Measurements from ENCODE around the gene TAOK2. TPM values are rescaled to one million over a fixed set of nuclear protein-coding genes. Genes with fewer than 3 reads are reported as not detected.

The TAOK2 gene
- total and polyA plus RNA-seq, 2 donors from 2014 or later: 19.6 to 54.3 TPM

DNA sequence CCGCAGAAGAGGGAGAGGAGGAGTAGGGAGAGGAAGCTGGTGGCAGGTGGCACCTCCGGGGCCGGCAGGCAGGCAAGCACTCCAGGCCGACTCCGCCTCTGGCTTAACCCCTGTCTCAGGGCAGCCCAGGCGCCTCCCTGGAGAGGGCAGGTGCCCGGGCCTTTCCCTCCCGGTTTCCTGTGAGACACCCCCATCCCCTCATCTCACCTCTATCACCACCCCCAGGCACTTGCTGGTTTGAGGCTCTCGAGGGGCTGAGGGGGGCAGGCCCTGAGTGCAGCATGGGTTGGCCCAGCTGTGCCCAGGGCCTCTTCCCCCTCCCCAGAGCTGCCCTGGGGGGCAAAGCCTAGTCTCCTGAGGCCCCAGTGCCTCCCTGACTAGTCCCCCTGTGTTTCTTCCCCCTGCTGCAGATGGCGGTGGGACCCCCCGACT lies 31.2 kb downstream of the TAOK2 start:
- Histone ChIP-seq H3K27me3 (ENCODE audit: control insufficient read depth, insufficient read depth, low read length) (no peaks in the 10 kb centered on the region), H3K4me1 (ENCODE audit: control insufficient read depth in 2 of 3, insufficient read depth in 2 of 3, low read depth in 1 of 3, low read length in 3 of 3) (no peaks in the 10 kb centered on the region), H3K9me3 (ENCODE audit: control insufficient read depth in 2 of 3, insufficient read depth in 1 of 3, low read length in 3 of 3) (no peaks in the 10 kb centered on the region), H3K9ac (ENCODE audit: low read length in 3 of 3) (no peak overlapping the region), H3K27ac (ENCODE audit: low read depth in 2 of 2, low read length in 2 of 2) (no peak overlapping the region), H3K4me3 (ENCODE audit: low read length in 3 of 3) (no peak overlapping the region), H3K36me3 (ENCODE audit: control insufficient read depth in 2 of 3, insufficient read depth in 3 of 3, low read length in 3 of 3) (peaks cover 0 to 3% (median 0%) of the 10 kb centered on the region in 3 donors)
- DNase-seq: peak in 1 of 5 donors; percentile 75
- FAIRE-seq: no peak
- TF ChIP-seq, protein P1, sequence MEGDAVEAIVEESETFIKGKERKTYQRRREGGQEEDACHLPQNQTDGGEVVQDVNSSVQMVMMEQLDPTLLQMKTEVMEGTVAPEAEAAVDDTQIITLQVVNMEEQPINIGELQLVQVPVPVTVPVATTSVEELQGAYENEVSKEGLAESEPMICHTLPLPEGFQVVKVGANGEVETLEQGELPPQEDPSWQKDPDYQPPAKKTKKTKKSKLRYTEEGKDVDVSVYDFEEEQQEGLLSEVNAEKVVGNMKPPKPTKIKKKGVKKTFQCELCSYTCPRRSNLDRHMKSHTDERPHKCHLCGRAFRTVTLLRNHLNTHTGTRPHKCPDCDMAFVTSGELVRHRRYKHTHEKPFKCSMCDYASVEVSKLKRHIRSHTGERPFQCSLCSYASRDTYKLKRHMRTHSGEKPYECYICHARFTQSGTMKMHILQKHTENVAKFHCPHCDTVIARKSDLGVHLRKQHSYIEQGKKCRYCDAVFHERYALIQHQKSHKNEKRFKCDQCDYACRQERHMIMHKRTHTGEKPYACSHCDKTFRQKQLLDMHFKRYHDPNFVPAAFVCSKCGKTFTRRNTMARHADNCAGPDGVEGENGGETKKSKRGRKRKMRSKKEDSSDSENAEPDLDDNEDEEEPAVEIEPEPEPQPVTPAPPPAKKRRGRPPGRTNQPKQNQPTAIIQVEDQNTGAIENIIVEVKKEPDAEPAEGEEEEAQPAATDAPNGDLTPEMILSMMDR (IDR thresholded peaks at IDR 0.05; ENCODE audit: borderline replicate concordance, extremely low read depth, insufficient read depth): no peak
- intact Hi-C loops (cut with DNase I): no loop called here

DNA sequence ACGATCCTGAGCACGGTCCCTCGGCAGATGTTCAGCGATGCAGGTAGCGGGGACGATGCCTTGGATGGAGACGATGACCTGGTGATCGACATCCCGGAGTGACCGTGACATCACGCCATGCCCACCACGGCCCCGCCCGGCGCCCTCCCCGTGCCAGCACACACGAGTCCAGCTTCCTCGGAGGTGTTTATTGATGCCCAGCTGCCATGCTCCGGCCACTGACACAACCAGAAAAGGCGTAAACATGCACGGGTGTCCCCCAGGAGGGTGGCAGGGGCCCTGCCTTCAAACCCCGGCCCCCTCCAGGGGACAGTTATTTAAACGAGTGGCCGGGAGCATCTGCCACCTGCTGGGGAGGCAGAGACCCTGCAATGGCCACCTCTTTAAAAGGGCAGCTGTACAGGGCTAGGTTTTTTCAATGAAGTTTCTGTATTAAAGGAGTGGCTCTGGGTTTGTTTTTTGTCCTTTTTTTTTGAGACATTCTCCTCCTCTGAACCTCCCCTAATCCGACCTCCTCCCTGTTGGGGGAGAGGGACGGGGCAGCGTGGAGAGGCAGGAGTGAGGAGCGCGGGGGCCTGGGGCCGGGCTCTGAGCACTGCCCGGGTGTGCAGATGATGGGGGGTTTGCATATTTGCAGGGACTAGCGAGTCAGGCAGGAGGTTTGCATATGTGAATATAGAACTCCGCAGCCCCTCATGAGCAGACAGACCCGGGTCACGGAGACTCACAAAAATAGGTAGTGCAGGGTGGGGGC lies 31.9 kb downstream of the TAOK2 start:
- TF ChIP-seq, protein P1 (IDR thresholded peaks at IDR 0.05; ENCODE audit: borderline replicate concordance, extremely low read depth, insufficient read depth): peak; percentile 67
- Histone ChIP-seq H3K27me3 (ENCODE audit: control insufficient read depth, insufficient read depth, low read length) (no peaks in the 10 kb centered on the region), H3K4me1 (ENCODE audit: control insufficient read depth in 2 of 3, insufficient read depth in 2 of 3, low read depth in 1 of 3, low read length in 3 of 3) (peaks cover 0 to 1% (median 0%) of the 10 kb centered on the region in 3 donors), H3K27ac (ENCODE audit: low read depth in 2 of 2, low read length in 2 of 2) (no peak overlapping the region), H3K9ac (ENCODE audit: low read length in 3 of 3) (no peak overlapping the region), H3K4me3 (ENCODE audit: low read length in 3 of 3) (no peak overlapping the region), H3K9me3 (ENCODE audit: control insufficient read depth in 2 of 3, insufficient read depth in 1 of 3, low read length in 3 of 3) (no peaks in the 10 kb centered on the region), H3K36me3 (ENCODE audit: control insufficient read depth in 2 of 3, insufficient read depth in 3 of 3, low read length in 3 of 3) (peaks cover 0 to 3% (median 0%) of the 10 kb centered on the region in 3 donors)
- no peak for FAIRE-seq
- peak in 4 of 5 donors; percentile 19 to 66 (median 45) for DNase-seq
- intact Hi-C loops (cut with DNase I): no loop called here

DNA sequence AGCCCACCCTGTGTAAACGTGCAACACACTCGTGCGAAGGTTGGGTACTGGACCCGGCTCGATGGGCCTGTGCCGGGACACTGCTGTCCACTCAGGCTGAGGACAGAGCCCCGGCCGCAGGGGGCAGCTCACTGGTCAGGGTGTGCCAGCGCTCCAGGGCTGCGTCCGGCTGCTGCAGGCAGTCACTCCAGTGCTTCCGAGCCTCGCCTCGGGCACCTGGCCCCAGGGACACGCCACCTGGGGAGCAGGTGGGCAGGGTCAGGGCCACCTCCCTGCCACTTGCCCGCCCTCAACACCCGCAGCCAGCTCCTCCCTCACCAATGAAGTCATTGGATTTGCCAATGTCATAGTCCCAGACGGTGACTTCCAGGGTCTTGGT lies 32.4 kb downstream of the TAOK2 start:
- Histone ChIP-seq H3K9me3 (ENCODE audit: control insufficient read depth in 2 of 3, insufficient read depth in 1 of 3, low read length in 3 of 3) (no peaks in the 10 kb centered on the region), H3K36me3 (ENCODE audit: control insufficient read depth in 2 of 3, insufficient read depth in 3 of 3, low read length in 3 of 3) (peaks cover 0 to 3% (median 0%) of the 10 kb centered on the region in 3 donors), H3K27ac (ENCODE audit: low read depth in 2 of 2, low read length in 2 of 2) (no peak overlapping the region), H3K27me3 (ENCODE audit: control insufficient read depth, insufficient read depth, low read length) (no peaks in the 10 kb centered on the region), H3K9ac (ENCODE audit: low read length in 3 of 3) (no peak overlapping the region), H3K4me3 (ENCODE audit: low read length in 3 of 3) (no peak overlapping the region), H3K4me1 (ENCODE audit: control insufficient read depth in 2 of 3, insufficient read depth in 2 of 3, low read depth in 1 of 3, low read length in 3 of 3) (peaks cover 0 to 3% (median 0%) of the 10 kb centered on the region in 3 donors)
- DNase-seq: peak in 1 of 5 donors; percentile 71
- TF ChIP-seq, protein P1 (IDR thresholded peaks at IDR 0.05; ENCODE audit: borderline replicate concordance, extremely low read depth, insufficient read depth): no peak
- intact Hi-C loops (cut with DNase I): no loop called here
- no peak for FAIRE-seq
